ENCODE data around the gene FLAD1.
A peak's percentile ranks its signal among the peaks of the same experiment; 100 is the strongest.
"Not testable (repeated sequence)": the region's sequence is repeated elsewhere in the genome, so short reads cannot be mapped to it uniquely, and the experiment has no call there.

The FLAD1 gene

GRCh38 chr1:154992721-154993571 is 9.8 kb downstream of the FLAD1 start:
- no peak for DNase-seq

- no peak for DNase-seq
Measured at GRCh38 chr1:154993572-154994268, 10.6 kb downstream of the FLAD1 start, which contains the start of gene LENEP. Gene LENEP, plus strand, starts transcription at chr1:154993586. Its CDS starts 22 bp downstream, at chr1:154993608.

GRCh38 chr1:154994269-154994587 is 11.1 kb downstream of the FLAD1 start:
- DNase-seq, result no peak

GRCh38 chr1:154994591-154994990 is 11.4 kb downstream of the FLAD1 start:
- DNase-seq, result no peak

- not testable (repeated sequence) for DNase-seq
Measured at GRCh38 chr1:154995301-154995983, 12.3 kb downstream of the FLAD1 start.

GRCh38 chr1:154996966-154997701 is 14.0 kb downstream of the FLAD1 start:
- no peak for DNase-seq

- no peak for DNase-seq
Measured at GRCh38 chr1:154998201-154998780, 15.1 kb downstream of the FLAD1 start.

- peak; percentile 71 to 72 for DNase-seq
Measured at GRCh38 chr1:154998818-154999570, 15.8 kb downstream of the FLAD1 start.

- peak; percentile 52 to 53 for DNase-seq
Measured at GRCh38 chr1:154999571-155000410, 16.6 kb downstream of the FLAD1 start.

- peak in 1 of 2 donors; percentile 25 for DNase-seq
Measured at GRCh38 chr1:155000411-155000725, 17.2 kb downstream of the FLAD1 start.

- DNase-seq, result peak; percentile 72 to 80
Measured at GRCh38 chr1:155000726-155001424, 17.7 kb downstream of the FLAD1 start.

- DNase-seq, result no peak
Measured at GRCh38 chr1:155001425-155001674, 18.2 kb downstream of the FLAD1 start.

- DNase-seq, result peak; percentile 98 to 99
Measured at GRCh38 chr1:155001675-155002463, 18.7 kb downstream of the FLAD1 start.

- no peak for DNase-seq
Measured at GRCh38 chr1:155002464-155003226, 19.5 kb downstream of the FLAD1 start, which contains the start of gene ZBTB7B. Gene ZBTB7B, plus strand, starts transcription at chr1:155002802. Its CDS starts 11,859 bp downstream, at chr1:155014661.

GRCh38 chr1:155003227-155003765 is 20.2 kb downstream of the FLAD1 start:
- peak in 1 of 2 donors; percentile 26 for DNase-seq

GRCh38 chr1:155003766-155004351 is 20.7 kb downstream of the FLAD1 start:
- DNase-seq, result peak in 1 of 2 donors; percentile 17

- DNase-seq, result no peak
Measured at GRCh38 chr1:155004352-155005075, 21.4 kb downstream of the FLAD1 start.

Data from activated CD4-positive, alpha-beta T cell treated with anti-CD3 and anti-CD28 coated beads for 4 hours (primary cell).